GM19240 (cell line): ENCODE data around the gene COL2A1.

Source experiments
- DNase-seq: peaks from one replicate; pipeline ENCODE4 v3.0.0; 2011; ENCODE audit warnings: low spot score; ENCODE audit not compliant: insufficient read length

The COL2A1 gene

DNA sequence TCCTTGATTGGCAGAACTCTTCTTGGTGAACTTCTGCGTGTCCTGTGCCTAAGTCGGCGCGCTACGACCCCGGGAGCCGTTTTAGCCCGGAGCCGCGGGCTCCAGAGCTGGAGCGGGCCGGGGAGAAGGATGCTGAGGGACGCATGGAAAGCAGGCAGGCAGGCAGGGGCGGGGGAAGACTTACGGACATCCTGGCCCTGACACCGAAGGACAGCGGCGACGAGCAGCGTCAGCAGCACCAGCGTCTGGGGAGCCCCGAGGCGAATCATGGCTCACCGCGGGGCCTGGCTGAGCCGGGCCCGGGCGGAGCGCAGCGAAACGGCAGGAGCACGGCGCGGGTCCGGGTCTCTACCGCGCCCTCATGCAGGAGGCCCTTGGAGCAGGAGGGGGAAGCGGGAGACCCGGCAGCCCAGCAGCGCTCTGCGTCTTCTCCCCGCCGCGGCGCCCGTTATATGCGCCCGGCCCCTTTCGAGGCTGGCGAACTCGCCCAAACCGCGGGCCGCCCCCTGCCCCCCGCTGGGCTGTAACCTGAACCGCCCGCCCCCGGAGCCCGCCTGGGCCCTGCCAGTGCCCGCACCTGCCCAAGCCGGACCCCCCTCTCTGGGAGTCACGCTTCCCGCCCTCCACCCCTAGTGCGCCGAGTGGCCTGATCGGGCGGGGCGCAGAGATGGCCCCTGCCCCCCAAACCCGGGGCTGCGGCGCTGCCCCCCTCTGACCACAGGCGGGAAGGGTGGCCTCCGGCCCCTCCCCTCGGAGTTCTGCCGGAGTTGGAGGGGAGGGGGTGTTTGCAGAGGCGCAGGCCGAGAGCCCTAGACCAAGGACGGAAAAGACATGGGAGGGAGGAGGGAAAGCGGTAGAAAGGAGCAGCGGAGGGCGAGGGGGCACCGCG is at the start of gene COL2A1:
TSS of gene COL2A1 (minus strand) at position 424 of the 889 bp plus-strand sequence. CDS start at position 269, 155 bp downstream.
- no peak for DNase-seq

DNA sequence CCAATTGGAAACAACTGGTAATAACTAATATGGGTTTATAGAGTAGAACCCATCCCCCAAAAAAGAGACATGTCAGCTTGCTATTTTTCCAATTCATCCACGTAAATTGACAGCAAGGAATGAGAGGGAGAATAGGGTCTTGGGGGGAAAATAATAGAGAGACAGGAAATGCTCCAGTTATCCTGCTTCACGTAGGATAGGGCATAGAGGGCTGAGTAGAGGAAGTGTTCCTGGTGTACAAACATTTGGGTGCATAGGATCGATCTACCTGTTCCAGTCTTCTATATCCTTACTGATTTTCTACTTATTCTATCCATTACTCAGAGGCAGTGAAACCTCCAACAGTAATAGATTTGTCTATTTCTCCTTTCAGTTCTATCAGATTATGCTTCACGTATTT is 49.6 kb upstream of the COL2A1 start:
- no peak for DNase-seq

DNA sequence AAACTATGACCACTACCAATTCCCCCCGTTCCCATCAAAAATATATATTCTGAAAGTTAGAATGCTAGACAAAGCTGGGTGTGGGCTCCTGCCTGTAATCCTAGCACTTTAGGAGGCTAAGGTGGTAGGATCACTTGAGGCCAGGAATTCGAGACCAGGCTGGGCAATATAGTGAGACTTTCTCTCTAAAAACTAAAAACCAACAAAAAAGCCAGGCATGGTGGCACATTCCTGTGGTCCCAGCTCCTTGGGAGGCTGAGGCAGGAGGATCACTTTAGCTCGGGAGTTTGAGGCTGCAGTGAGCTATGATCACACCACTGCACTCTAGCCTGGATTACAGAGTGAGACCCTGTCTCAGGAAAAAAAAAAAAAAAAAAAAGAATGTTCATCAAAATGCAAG is 48.8 kb upstream of the COL2A1 start:
- no peak for DNase-seq

DNA sequence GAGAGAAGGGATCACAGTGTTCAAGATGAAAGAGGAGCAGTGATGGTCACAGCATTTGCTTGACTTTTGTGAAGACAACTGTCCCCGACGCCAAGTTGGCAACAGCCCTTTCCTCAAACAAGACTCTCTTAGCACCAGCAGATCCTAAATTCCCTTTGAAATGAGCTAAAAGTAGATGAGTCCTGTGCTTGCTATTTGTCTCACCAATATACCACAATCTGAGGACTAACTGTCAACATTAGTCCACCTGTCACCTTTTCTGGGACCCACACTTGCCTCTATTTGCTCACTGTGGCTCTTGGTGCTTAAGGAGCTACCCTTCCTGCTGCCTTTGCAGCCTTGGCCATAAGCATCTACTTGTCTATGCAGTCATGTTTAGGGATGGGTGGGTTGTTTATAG is 47.4 kb upstream of the COL2A1 start:
- no peak for DNase-seq

- no peak for DNase-seq
These were observed 45.9 kb upstream of the COL2A1 start for GRCh38 chr12:48050174-48050573.

DNA sequence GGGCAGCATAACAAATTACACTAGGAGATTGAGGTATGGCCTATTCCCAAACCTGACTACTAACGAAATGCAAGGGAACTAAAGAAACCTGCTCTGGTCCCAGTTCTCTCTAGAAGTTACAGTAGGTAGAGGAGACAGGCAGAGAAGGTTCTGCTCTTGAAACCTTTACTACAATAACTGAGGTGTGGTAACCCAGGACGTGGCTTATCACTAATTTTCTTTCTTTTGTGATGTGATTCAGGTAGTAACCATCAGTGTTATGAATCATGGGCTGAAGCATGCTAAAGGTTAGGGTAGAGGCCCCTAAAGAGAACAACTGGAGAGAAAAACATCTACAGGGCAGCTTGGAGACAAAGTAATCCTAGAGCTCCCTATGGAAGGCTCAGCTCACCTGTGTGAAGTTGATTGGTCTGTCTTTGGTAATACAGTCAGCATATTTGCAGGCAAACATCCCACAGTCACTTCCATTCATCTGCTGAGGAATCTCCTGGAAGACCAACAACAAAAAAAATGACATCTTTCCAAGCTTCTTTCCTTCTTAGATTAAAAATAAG is 41.8 kb upstream of the COL2A1 start:
- DNase-seq = no peak

DNA sequence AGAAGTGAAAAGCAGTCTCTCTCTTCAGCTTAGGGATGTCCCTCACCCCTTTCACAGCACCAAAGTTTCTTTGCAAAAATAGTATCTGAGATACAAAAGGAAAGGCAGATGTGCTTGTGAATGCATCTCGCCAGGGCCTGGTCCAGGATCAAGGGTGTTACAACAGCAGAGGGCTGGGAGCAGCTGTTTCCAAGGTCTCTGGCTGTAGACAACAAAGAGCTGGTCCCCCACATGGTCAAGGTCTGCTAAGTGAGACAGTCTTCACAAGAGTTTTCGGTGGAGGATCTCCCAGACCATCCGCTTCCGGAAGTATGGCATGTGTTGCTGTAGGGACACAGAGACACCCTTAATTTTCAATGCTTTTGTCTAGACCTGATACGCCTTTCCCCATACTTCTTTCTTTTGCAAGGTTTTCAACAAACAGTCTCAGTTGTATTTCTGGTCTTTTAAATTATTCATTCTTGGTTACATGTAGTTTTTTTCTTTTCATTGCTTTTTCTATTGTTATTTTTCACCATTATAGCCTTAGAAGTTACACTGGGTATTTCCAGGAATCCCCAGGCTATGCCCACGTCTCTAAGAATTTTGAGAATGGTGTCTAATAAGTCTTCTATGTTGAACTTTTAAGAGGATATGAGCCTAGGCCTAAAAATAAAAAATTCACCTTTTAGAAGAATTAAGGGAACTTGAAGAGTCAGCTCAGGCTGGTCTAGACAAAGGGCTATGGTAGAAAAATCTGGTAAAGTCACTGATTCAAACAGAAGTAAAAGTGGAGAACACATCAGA is 41.0 kb upstream of the COL2A1 start:
- no peak for DNase-seq

DNA sequence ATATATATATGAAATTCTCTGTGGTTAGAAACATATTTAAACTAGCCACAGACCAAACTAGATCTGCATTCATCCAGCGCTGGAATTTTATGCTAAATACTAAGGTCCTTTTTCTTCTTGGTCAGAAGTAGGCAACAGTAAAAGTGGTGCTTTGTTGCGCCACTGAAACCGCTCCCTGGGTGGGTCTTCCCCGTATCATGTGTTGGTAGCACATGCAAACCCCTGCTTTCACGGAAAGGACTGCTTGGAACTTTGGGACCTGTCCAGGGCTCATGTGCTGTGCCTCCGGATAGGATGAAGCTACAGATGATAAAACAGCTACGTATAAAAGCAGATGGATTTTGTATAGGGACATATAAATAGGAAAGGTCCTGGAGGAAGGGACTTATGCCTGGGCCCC is 40.1 kb upstream of the COL2A1 start:
- no peak for DNase-seq

DNA sequence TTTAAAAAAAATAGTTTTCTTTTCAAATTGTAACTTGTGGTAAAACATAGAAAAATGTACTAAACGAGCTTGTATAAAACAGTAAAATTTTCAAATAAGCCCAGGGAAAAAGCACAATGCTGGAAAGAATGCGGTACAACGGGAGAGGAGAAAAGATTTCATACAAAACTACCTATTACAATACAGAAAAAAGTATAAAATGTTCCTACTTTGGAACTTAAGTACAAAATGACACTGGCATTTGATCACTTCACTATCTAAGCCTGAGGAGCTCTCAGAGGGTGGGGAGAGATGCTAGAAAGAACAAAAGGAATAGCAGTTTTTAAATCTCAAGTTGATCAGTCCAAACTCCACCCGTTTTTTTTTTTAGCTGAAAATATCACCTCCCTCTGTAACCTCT is 39.5 kb upstream of the COL2A1 start:
- DNase-seq = no peak

GRCh38 chr12:48041591-48042423 is 37.5 kb upstream of the COL2A1 start:
- DNase-seq = no peak

DNA sequence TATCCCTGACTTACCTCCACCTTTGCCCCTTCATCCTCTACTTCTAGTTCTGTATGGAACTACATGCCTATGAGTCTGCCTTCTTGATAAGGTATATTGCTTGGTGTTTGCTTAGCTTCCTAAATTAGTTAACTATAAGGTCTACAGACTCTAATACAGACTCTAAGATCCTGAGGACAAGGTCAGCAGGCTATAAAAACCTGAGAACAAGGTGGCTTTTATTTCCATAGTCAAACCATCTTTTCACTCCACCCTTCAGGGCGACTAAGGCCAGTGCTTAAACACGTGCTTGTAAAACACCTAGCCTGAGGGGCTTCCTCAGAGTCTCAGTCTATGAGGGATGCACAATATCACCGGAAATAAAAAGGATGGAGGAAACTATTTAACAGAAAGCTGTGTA is 36.1 kb upstream of the COL2A1 start:
- DNase-seq = no peak

DNA sequence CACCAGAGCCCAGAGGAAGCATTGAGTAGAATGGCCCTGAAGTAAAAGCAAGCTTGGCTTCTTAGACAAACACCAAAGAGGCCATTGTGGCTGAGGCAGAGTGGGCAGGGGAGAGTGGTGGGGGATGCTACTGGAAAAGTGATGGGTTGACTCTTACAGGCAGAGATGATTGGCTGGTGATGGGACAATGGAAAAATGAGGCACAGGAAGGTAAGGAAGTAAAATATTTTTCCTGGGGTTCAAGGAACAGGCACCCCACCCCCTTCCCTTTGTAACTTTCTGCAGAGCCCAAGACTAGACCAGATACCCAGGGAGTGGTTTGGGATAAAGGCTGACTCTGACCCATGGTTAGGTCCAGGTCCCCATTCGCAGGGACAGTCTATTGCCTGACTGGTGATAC is 34.9 kb upstream of the COL2A1 start:
- no peak for DNase-seq

- DNase-seq = no peak
These were observed 33.8 kb upstream of the COL2A1 start for GRCh38 chr12:48038085-48038484.

- DNase-seq = no peak
These were observed 33.1 kb upstream of the COL2A1 start for GRCh38 chr12:48037267-48037915.

- no peak for DNase-seq
These were observed 32.5 kb upstream of the COL2A1 start for GRCh38 chr12:48036818-48037217.

DNA sequence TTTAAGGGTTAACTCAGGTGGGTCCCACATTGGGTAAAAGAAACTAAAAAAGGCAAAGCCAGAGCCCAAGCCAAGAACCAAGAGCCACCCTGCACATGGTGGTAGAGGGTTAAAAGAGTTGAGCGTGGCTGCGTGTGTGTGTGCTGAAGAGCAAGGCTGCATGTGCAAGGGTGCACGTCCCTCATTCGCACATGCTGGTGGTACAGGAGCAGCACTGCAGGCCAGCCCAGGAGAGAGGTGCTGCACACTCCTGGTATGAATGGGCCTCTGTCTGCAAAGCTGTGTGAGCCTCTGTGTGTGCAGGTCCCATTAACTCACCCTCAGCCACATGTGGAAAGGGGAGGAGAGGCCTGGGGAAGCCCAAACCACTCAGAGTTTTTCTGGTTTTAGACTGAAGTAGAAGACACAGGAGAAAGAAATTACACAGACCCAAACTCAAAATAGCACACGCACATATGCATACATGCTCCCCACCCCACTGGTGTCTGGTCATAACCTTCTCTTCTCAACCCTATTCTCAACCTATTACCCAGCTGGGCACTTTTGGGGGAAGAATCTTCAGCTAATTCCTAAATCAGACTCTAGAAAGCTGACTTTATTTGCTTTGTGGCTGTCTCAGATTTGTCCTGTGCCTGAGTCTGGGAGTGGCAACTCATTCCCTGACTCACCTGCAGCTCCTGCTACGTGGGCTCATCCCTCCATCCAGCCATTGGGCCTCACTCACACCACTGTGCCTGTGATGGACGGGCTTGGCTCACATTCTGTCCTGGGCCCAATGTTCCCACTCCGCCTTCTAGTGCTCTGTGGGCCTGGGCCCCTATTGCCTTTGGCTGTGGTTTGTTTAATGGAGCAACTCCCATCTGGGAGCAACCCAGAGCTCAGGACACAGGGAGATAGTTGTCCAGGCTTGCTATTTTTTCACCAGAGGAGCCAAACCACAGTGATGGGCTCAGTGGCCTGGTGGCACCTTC is 30.8 kb upstream of the COL2A1 start:
- DNase-seq = no peak

DNA sequence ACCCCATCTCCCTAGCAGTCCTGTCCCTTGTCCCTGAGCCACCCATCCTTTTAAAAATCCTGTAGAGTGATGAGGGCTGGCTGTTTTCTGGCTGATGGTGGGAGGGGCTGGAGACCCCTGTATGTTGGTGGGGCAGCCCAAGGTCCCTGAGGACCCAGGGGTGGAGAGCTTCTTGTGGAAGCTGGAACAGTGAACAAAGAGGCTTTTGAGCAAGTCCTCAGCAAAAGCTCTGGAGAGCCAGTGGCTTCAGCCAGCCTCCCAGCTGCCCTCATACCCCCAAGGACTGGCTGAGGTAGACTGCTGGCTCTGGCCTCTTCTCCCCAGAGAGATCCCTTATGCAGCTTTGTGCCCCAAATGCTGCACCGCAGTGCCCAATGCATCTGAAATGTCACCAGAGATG is 29.2 kb upstream of the COL2A1 start:
- DNase-seq = no peak

- DNase-seq = no peak
These were observed 28.3 kb upstream of the COL2A1 start for GRCh38 chr12:48032597-48032996.

GRCh38 chr12:48031135-48031960 is 27.1 kb upstream of the COL2A1 start:
- DNase-seq = no peak
